SU-DHL-6 (cell line): ENCODE measurements around the gene CLPTM1L.
A peak's percentile ranks its signal among the peaks of the same experiment; 100 is the strongest.

Experiments used
- H2AFZ ChIP-seq: fragments of 200-600 bp; sonication (generic); 2 replicates; pipeline ENCODE4 v1.6.1; 2014; ENCODE audit warnings: low read depth, mild to moderate bottlenecking, moderate library complexity, mixed read lengths, antibody characterized with exemption, low read length; ENCODE audit not compliant: severe bottlenecking
- H3F3A ChIP-seq: fragments of 200-600 bp; shearing (Covaris generic); 2 replicates; pipeline ENCODE4 v1.6.0; 2016; ENCODE audit warnings: antibody characterized with exemption, mild to moderate bottlenecking; ENCODE audit not compliant: insufficient read depth
- H3K27ac ChIP-seq: fragments of 200-600 bp; sonication (generic); 2 replicates; pipeline ENCODE4 v1.5.1; 2016; ENCODE audit warnings: low read depth, mild to moderate bottlenecking, low read length, moderate library complexity, mixed read lengths
- H3K27me3 ChIP-seq: fragments of 200-600 bp; sonication (generic), shearing (Covaris generic); 2 replicates; pipeline ENCODE4 v1.6.0; 2014; ENCODE audit warnings: mild to moderate bottlenecking, low read length
- H3K36me3 ChIP-seq: fragments of 200-600 bp; sonication (generic); 2 replicates; pipeline ENCODE4 v1.6.1; 2014; ENCODE audit warnings: mild to moderate bottlenecking, low read length, mixed read lengths
- H3K4me2 ChIP-seq: fragments of 300-600, 200-600 bp; shearing (Covaris generic), sonication (generic); 2 replicates; pipeline ENCODE4 v1.6.0; 2014; ENCODE audit warnings: low read length, low read depth, mild to moderate bottlenecking; ENCODE audit not compliant: poor library complexity, severe bottlenecking
- H3K4me3 ChIP-seq: fragments of 200-600 bp; sonication (generic); 2 replicates; pipeline ENCODE4 v1.5.1; 2014; ENCODE audit warnings: antibody characterized with exemption, low read length, mild to moderate bottlenecking, mixed read lengths; ENCODE audit not compliant: insufficient read depth, poor library complexity, severe bottlenecking
- H3K79me2 ChIP-seq: fragments of 200-600 bp; sonication (generic); 2 replicates; pipeline ENCODE4 v1.6.1; 2014; ENCODE audit warnings: mild to moderate bottlenecking, low read length, moderate library complexity; ENCODE audit not compliant: insufficient read depth
- H3K9ac ChIP-seq: fragments of 200-600 bp; sonication (generic); 2 replicates; pipeline ENCODE4 v1.7.0; 2014; ENCODE audit warnings: mild to moderate bottlenecking, low read length
- H3K9me2 ChIP-seq: fragments of 200-600 bp; sonication (generic); replicated peaks from 2 replicates; pipeline ENCODE4 v1.6.1; 2014; ENCODE audit warnings: low read length; ENCODE audit not compliant: insufficient read depth
- H3K9me3 ChIP-seq: fragments of 200-600 bp; sonication (generic); 2 replicates; pipeline ENCODE4 v1.6.1; 2014; ENCODE audit warnings: low read length, mixed read lengths; ENCODE audit not compliant: insufficient read depth
- H4K20me1 ChIP-seq: fragments of 200-600 bp; sonication (generic); 2 replicates; pipeline ENCODE4 v1.6.1; 2014; ENCODE audit warnings: low read depth, mild to moderate bottlenecking, antibody characterized with exemption, low read length, moderate library complexity, mixed read lengths
- CTCF ChIP-seq: fragments of 200-600 bp; sonication (generic); IDR thresholded peaks from one replicate; pipeline ENCODE4 v1.5.1; 2017; ENCODE audit warnings: antibody characterized with exemption, mild to moderate bottlenecking, low read length, moderate library complexity; ENCODE audit not compliant: insufficient read depth, poor library complexity, severe bottlenecking
- EZH2phosphoT487 ChIP-seq: fragments of 200-600 bp; sonication (generic), shearing (Covaris generic); conservative IDR thresholded peaks from 2 replicates; pipeline ENCODE4 v1.6.1; 2018; ENCODE audit warnings: mild to moderate bottlenecking, antibody characterized with exemption, low read length, moderate library complexity, mixed read lengths

The CLPTM1L gene

GRCh38 chr5:1385395-1386273 is 40.7 kb upstream of the CLPTM1L start:
- Histone ChIP-seq H3K9me2 (no peaks in the 10 kb centered on the region), H3K4me3 (peak overlapping the region; percentile 58), H4K20me1 (no peaks in the 10 kb centered on the region), H3F3A (0 out of 2 replicates have a peak, but pooled peaks cover 5% of the 10 kb centered on the region), H3K9me3 (no peaks in the 10 kb centered on the region), H3K79me2 (no peaks in the 10 kb centered on the region), H3K27me3 (no peaks in the 10 kb centered on the region), H3K27ac (peak overlapping the region; percentile 54), H2AFZ (peak overlapping the region; percentile 85), H3K4me2 (peak overlapping the region; percentile 54), H3K9ac (peak overlapping the region; percentile 61), H3K36me3 (no peaks in the 10 kb centered on the region)
- TF ChIP-seq EZH2phosphoT487 (no peak), CTCF (no peak)

GRCh38 chr5:1384521-1384920 is 39.6 kb upstream of the CLPTM1L start:
- H3K36me3 ChIP-seq = no peaks in the 10 kb centered on the region
- no peak overlapping the region for H3K4me2 ChIP-seq
- no peak overlapping the region for H2AFZ ChIP-seq
- no peak overlapping the region for H3K9ac ChIP-seq
- H3K79me2 ChIP-seq = no peaks in the 10 kb centered on the region
- 0 out of 2 replicates have a peak, but pooled peaks cover 5% of the 10 kb centered on the region for H3F3A ChIP-seq
- TF ChIP-seq EZH2phosphoT487 (no peak), CTCF (no peak)
- H3K9me2 ChIP-seq = no peaks in the 10 kb centered on the region
- H3K27me3 ChIP-seq = no peaks in the 10 kb centered on the region
- H3K9me3 ChIP-seq = no peaks in the 10 kb centered on the region
- H4K20me1 ChIP-seq = no peaks in the 10 kb centered on the region
- H3K27ac ChIP-seq = no peak overlapping the region
- no peak overlapping the region for H3K4me3 ChIP-seq

GRCh38 chr5:1383886-1384401 is 39.0 kb upstream of the CLPTM1L start:
- Histone ChIP-seq H3K9ac (no peak overlapping the region), H3K27ac (no peak overlapping the region), H3K27me3 (no peaks in the 10 kb centered on the region), H3K9me2 (no peaks in the 10 kb centered on the region), H3K4me3 (no peak overlapping the region), H2AFZ (no peak overlapping the region), H3K9me3 (no peaks in the 10 kb centered on the region), H4K20me1 (no peaks in the 10 kb centered on the region), H3F3A (0 out of 2 replicates have a peak, but pooled peaks cover 5% of the 10 kb centered on the region), H3K4me2 (no peak overlapping the region), H3K79me2 (no peaks in the 10 kb centered on the region), H3K36me3 (no peaks in the 10 kb centered on the region)
- no peak for TF ChIP-seq CTCF
- TF ChIP-seq EZH2phosphoT487 = no peak
